Hippocampal formation (tissue), 2 donors: ENCODE measurements around the gene TPH2.

Experiments used
- DNase-seq, 2 donors: peaks; one replicate each; lab custom pipeline; 2025; lab: John Stamatoyannopoulos, UW

TPH2 gene

GRCh38 chr12:71938728-71939385 is at the start of gene TPH2:
Gene TPH2, plus strand, starts transcription at chr12:71938845. Its CDS starts 142 bp downstream, at chr12:71938987.
- DNase-seq = peak; percentile 7 to 9

GRCh38 chr12:71890475-71890874 is 48.2 kb upstream of the TPH2 start:
- DNase-seq = no peak

- DNase-seq = no peak
Measured at GRCh38 chr12:71892059-71892458, 46.6 kb upstream of the TPH2 start.

- DNase-seq = no peak
Measured at GRCh38 chr12:71896205-71896882, 42.3 kb upstream of the TPH2 start.

- no peak for DNase-seq
Measured at GRCh38 chr12:71900091-71900490, 38.6 kb upstream of the TPH2 start.

- DNase-seq = no peak
Measured at GRCh38 chr12:71904629-71905028, 34.0 kb upstream of the TPH2 start.

GRCh38 chr12:71935594-71935993 is 3.1 kb upstream of the TPH2 start:
- DNase-seq = no peak

- no peak for DNase-seq
Measured at GRCh38 chr12:71940068-71940467, 1.4 kb downstream of the TPH2 start.

GRCh38 chr12:71941174-71941573 is 2.5 kb downstream of the TPH2 start:
- DNase-seq = no peak

GRCh38 chr12:71942259-71942658 is 3.6 kb downstream of the TPH2 start:
- DNase-seq = no peak

- no peak for DNase-seq
Measured at GRCh38 chr12:71942703-71943102, 4.1 kb downstream of the TPH2 start.

- DNase-seq = no peak
Measured at GRCh38 chr12:71945121-71945520, 6.5 kb downstream of the TPH2 start.

- DNase-seq = no peak
Measured at GRCh38 chr12:71945883-71946282, 7.2 kb downstream of the TPH2 start.

GRCh38 chr12:71947645-71948105 is 9.0 kb downstream of the TPH2 start:
- DNase-seq = peak in 1 of 2 donors; percentile 21

- DNase-seq = no peak
Measured at GRCh38 chr12:71948390-71948789, 9.7 kb downstream of the TPH2 start.

- DNase-seq = no peak
Measured at GRCh38 chr12:71949646-71950045, 11.0 kb downstream of the TPH2 start.

GRCh38 chr12:71950404-71950803 is 11.8 kb downstream of the TPH2 start:
- no peak for DNase-seq

- no peak for DNase-seq
Measured at GRCh38 chr12:71950819-71951218, 12.2 kb downstream of the TPH2 start.

- no peak for DNase-seq
Measured at GRCh38 chr12:71954083-71954778, 15.6 kb downstream of the TPH2 start.

GRCh38 chr12:71954861-71955260 is 16.2 kb downstream of the TPH2 start:
- no peak for DNase-seq

GRCh38 chr12:71955970-71956369 is 17.3 kb downstream of the TPH2 start:
- no peak for DNase-seq

- no peak for DNase-seq
Measured at GRCh38 chr12:71958056-71958455, 19.4 kb downstream of the TPH2 start.

GRCh38 chr12:71958457-71958856 is 19.8 kb downstream of the TPH2 start:
- no peak for DNase-seq
